ENCODE results near the gene MT1X.
"Not testable (repeated sequence)": the region's sequence is repeated elsewhere in the genome, so short reads cannot be mapped to it uniquely, and the experiment has no call there.

The MT1X gene

DNA sequence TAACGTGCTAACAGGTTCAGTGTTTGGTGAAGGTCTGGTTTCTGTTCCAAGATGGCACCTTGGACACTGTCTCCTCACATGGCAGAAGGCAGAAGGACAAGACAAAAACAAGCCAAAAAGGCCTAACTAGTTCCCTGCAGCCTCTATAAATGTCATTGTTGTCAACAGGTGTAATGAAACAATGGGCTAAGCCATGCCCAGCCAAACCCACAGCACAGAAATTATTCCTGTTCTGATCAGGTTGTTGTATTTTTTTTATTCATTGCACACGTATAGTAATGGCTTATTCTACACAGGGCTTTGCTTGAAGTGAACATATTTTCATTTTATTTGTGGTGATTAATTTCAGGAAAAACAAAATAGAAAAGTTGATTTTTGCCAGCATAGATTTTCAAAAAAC, 31.5 kb downstream of the MT1X start:
- DNase-seq, result no peak

DNA sequence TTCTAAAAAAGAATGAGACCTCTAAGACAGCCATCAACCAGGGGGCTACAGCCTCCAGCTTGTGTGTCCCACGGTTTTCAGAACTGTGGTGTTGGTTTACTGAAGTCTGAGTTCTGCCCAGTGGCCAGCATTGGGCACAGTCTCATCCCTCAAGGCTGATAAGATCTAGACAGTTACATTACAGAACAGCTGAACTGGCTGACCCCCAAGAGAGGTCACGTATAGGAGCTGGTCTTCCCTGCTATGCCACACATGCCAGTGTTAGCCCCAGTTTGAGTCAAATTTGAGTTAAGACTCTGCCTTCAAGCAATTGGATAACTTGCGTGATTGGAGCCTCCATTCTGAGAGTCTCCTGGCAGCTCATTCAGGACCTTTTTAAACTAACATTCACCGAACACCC, 32.9 kb downstream of the MT1X start:
- DNase-seq, result no peak

- DNase-seq, result no peak
These were observed 34.5 kb downstream of the MT1X start for GRCh38 chr16:56716761-56717160.

DNA sequence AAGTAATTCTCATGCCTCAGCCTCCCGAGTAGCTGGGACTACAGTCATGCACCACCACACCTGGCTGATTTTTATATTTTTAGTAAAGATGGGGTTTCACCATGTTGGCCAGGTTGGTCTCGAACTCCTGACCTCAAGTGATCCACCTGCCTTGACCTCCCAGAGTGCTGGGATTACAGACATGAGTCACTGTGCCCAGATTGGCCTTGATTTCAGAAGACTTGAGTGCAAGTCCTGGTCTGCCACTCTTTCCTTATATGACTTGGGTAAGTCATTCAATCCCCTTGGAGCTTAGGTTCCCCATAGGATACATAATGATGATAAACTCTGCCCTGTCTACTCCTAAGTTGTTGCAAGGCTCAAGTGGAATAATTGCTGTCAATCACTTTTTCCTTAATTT, 35.3 kb downstream of the MT1X start:
- DNase-seq, result not testable (repeated sequence)

DNA sequence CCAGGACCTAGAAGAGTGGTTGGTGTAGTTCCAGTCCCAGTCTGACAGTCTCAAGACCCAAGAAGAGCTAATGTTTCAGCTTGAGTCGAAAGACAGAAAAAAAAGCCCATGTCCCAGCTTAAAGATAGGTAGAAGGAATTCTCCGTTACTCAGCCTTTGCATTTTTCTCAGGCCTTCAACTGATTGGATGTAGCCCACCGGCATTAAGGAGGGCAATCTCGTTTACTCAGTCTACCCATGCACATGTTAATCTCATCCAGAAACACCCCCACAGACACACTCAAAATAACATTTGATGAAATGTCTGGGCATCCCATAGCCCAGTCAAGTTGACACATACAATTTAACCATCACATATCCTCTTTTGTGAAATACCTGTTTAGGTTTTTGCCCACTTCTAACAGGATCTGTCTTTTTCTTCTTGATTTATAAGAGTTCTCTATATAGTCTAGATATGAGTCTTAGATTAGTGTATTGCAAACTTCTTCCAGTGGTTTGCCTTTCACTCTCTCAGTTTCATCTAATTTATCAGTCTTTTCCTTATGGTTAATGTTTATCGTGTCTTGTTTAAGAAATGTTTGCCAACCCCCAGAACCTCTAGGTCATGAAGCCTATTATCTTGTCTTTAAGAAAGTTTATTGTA, 40.1 kb downstream of the MT1X start:
- no peak for DNase-seq

- DNase-seq, result no peak
These were observed 41.9 kb downstream of the MT1X start for GRCh38 chr16:56724191-56724590.

- DNase-seq, result no peak
These were observed 44.0 kb downstream of the MT1X start for GRCh38 chr16:56726283-56726682.

DNA sequence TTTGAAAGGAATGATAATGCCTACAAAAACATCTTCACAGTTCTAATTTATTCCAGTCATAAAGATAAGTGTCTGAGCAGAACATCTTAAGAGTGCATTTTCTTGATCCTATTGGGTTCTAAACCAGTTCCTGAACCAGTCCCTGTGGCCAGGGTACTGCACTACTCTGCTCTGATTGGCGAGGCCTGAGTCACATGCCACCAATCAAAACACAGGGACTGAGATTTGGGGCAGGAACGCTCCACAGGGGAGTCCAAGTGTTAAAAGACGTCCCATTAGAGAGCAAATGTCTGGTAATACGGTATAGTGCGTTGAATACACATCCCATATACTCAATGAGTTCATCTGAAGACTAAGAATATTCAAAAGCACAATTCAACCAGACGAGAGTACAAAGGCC, 44.7 kb downstream of the MT1X start:
- DNase-seq, result no peak

DNA sequence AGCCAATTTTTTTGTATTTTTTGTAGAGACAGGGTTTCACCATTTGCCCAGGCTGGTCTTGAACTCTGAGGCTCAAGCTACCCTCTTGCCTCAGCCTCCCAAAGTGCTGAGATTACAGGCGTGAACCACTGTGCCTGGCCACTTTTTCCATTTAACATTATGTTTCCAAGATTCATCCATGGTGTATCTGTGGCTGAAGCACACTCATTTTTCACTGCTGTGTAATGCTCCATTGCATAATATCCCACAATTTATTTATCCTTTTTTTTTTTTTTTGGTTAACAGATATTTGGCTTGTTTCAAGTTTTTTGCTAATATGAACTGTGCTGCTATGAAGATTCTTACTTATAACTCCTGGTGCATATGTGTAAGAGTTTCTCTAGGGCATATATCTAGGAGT, 45.8 kb downstream of the MT1X start:
- DNase-seq, result no peak

GRCh38 chr16:56728980-56729734, 46.9 kb downstream of the MT1X start:
- peak; percentile 19 for DNase-seq

- DNase-seq, result peak; percentile 94
These were observed 47.7 kb downstream of the MT1X start, which contains the start of gene NUP93 for GRCh38 chr16:56729735-56730662. NUP93 (plus strand) TSS chr16:56730129; CDS start chr16:56748248, 18,119 bp downstream.

- no peak for DNase-seq
These were observed 50.1 kb downstream of the MT1X start for GRCh38 chr16:56732366-56732765.

DNA sequence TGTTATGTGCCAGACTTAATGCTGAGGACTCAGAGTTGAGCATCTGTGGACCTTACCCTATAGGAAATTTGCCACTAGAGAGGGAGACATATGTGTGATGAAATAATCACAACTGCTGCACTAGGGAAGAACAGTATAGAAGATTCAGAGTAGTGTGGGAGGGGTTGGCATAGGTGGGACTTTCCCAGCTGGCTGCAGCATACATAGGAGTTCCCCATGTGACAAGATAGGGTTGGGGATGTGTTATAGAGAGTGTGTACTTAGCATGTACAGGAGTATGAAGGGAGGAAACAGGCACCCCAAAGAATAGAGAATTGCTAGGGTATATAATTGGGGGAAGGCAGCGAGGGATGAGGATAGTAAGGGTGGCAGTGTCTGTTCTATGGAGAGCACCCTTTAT, 50.6 kb downstream of the MT1X start:
- DNase-seq, result no peak

Data from fibroblast of skin of abdomen (primary cell).